Mesenchymal stem cell (in vitro differentiated cells and primary cell): ENCODE results near the gene CYP1A2.

Experiments used
- DNase-seq: peaks from one replicate; pipeline ENCODE4 v3.0.0-alpha.2; 2013
- H2AFZ ChIP-seq: one replicate; pipeline ENCODE4 v1.6.1; 2013; ENCODE audit warnings: low read depth, mild to moderate bottlenecking, control low read depth, inconsistent platforms, low read length, moderate library complexity
- H2AK5ac ChIP-seq: 2 replicates; pipeline ENCODE4 v1.6.1; 2013; ENCODE audit warnings: low read length, moderate library complexity, mild to moderate bottlenecking, inconsistent platforms; ENCODE audit not compliant: severe bottlenecking
- H2BK120ac ChIP-seq: one replicate; pipeline ENCODE4 v1.6.1; 2013; ENCODE audit warnings: low read depth, mild to moderate bottlenecking, inconsistent platforms, low read length, moderate library complexity
- H2BK12ac ChIP-seq, 2 experiments: one replicate each; pipeline ENCODE4 v1.6.1; 2013; ENCODE audit warnings: inconsistent platforms in 2 of 2, low read length in 2 of 2, mild to moderate bottlenecking in 2 of 2, moderate library complexity in 2 of 2, control low read depth in 1 of 2
- H2BK15ac ChIP-seq: one replicate; pipeline ENCODE4 v1.6.1; 2013; ENCODE audit warnings: mild to moderate bottlenecking, low read depth, inconsistent platforms; ENCODE audit not compliant: poor library complexity, severe bottlenecking
- H2BK5ac ChIP-seq: 2 replicates; pipeline ENCODE4 v1.6.1; 2013; ENCODE audit warnings: low read depth, mild to moderate bottlenecking, low read length, control low read depth, inconsistent platforms; ENCODE audit not compliant: poor library complexity, severe bottlenecking
- H3K14ac ChIP-seq, 2 experiments: one replicate each; pipeline ENCODE4 v1.6.1; 2013; ENCODE audit warnings: inconsistent platforms in 2 of 2, low read length in 2 of 2, control low read depth in 1 of 2, mild to moderate bottlenecking in 1 of 2, moderate library complexity in 1 of 2
- H3K18ac ChIP-seq, 2 experiments: one replicate each; pipeline ENCODE4 v1.6.1; 2013; ENCODE audit warnings: inconsistent platforms in 2 of 2, low read length in 2 of 2, control low read depth in 1 of 2, low read depth in 1 of 2, mild to moderate bottlenecking in 1 of 2
- H3K23ac ChIP-seq, 2 experiments: one replicate each; pipeline ENCODE4 v1.6.1; 2013; ENCODE audit warnings: inconsistent platforms in 2 of 2, low read length in 2 of 2, mild to moderate bottlenecking in 2 of 2, moderate library complexity in 2 of 2, control low read depth in 1 of 2
- H3K27ac ChIP-seq: 2 replicates; pipeline ENCODE4 v1.5.1; 2013; ENCODE audit warnings: mild to moderate bottlenecking, moderate library complexity, low read length, control low read depth, inconsistent platforms; ENCODE audit not compliant: poor library complexity, severe bottlenecking
- H3K27me3 ChIP-seq, 2 experiments: 2 replicates each; pipeline versions ENCODE4 v1.6.1 to v1.7.0; 2013; ENCODE audit warnings: low read length in 2 of 2, mild to moderate bottlenecking in 2 of 2, moderate library complexity in 2 of 2, control low read depth in 1 of 2, inconsistent platforms in 1 of 2; ENCODE audit not compliant: control insufficient read depth in 1 of 2, insufficient read depth in 1 of 2
- H3K36me3 ChIP-seq, 2 experiments: 2 replicates each; pipeline versions ENCODE4 v1.6.1 to v1.7.0; 2013; ENCODE audit warnings: low read length in 2 of 2, control low read depth in 1 of 2, inconsistent platforms in 1 of 2, low read depth in 1 of 2, mild to moderate bottlenecking in 1 of 2; ENCODE audit not compliant: insufficient read depth in 2 of 2, control insufficient read depth in 1 of 2
- H3K4ac ChIP-seq, 2 experiments: one replicate each; pipeline ENCODE4 v1.6.1; 2013; ENCODE audit warnings: inconsistent platforms in 2 of 2, low read length in 2 of 2, mild to moderate bottlenecking in 2 of 2, moderate library complexity in 2 of 2, control low read depth in 1 of 2, low read depth in 1 of 2
- H3K4me1 ChIP-seq: 2 replicates; pipeline ENCODE4 v1.6.1; 2013; ENCODE audit warnings: low read depth, low read length, control low read depth; ENCODE audit not compliant: control insufficient read depth, insufficient read depth
- H3K4me2 ChIP-seq: 2 replicates; pipeline ENCODE4 v1.6.1; 2013; ENCODE audit warnings: low read length, mild to moderate bottlenecking, inconsistent platforms; ENCODE audit not compliant: poor library complexity, severe bottlenecking
- H3K4me3 ChIP-seq, 2 experiments: 2 replicates each; pipeline versions ENCODE4 v1.5.1 to v1.7.0; 2013; ENCODE audit warnings: low read length in 2 of 2, mild to moderate bottlenecking in 2 of 2, control low read depth in 1 of 2, low read depth in 1 of 2; ENCODE audit not compliant: insufficient read depth in 1 of 2
- H3K79me1 ChIP-seq: replicated peaks from 2 replicates; pipeline ENCODE4 v1.6.1; 2013; ENCODE audit warnings: mild to moderate bottlenecking, control low read depth, low read length, inconsistent platforms; ENCODE audit not compliant: poor library complexity, severe bottlenecking
- H3K9ac ChIP-seq: 2 replicates; pipeline ENCODE4 v1.7.0; 2013; ENCODE audit warnings: mild to moderate bottlenecking, low read length, moderate library complexity
- H3K9me3 ChIP-seq: 2 replicates; pipeline ENCODE4 v1.7.0; 2013; ENCODE audit warnings: mild to moderate bottlenecking, low read length; ENCODE audit not compliant: control insufficient read depth
- H4K8ac ChIP-seq: one replicate; pipeline ENCODE4 v1.6.1; 2013; ENCODE audit warnings: inconsistent platforms, mild to moderate bottlenecking, low read length, moderate library complexity
- H4K91ac ChIP-seq: one replicate; pipeline ENCODE4 v1.6.1; 2013; ENCODE audit warnings: mild to moderate bottlenecking, low read length, inconsistent platforms
- WGBS: methylation state at CpG from one replicate; pipeline ENCODE4 v1.1.7; 2013; ENCODE audit warnings: mixed read lengths; 5-methylcytosine and 5-hydroxymethylcytosine counted together

CYP1A2 gene

GRCh38 chr15:74789741-74790079, 41.1 kb downstream of the CYP1A2 start:
- no peaks in the 10 kb centered on the region for H3K27me3 ChIP-seq
- H4K91ac ChIP-seq: no peak overlapping the region
- H2BK12ac ChIP-seq: peak overlapping the region in 1 of 2 experiments; percentile 66
- H3K4ac ChIP-seq: peak overlapping the region in 1 of 2 experiments; percentile 86
- peak overlapping the region; percentile 78 for H3K9ac ChIP-seq
- no peak for DNase-seq
- H2AK5ac ChIP-seq: peak overlapping the region; percentile 65
- no peak overlapping the region for H3K4me2 ChIP-seq
- H3K9me3 ChIP-seq: no peaks in the 10 kb centered on the region
- peaks cover 0 to 15% of the 10 kb centered on the region in 2 experiments for H3K36me3 ChIP-seq
- H2BK15ac ChIP-seq: no peak overlapping the region
- 89% methylated on average over 3 of the region's 3 CpGs for WGBS
- peaks cover 80% of the 10 kb centered on the region for H3K4me1 ChIP-seq
- H2BK5ac ChIP-seq: peak overlapping the region; percentile 33
- peak overlapping the region; percentile 81 for H3K27ac ChIP-seq
- H2AFZ ChIP-seq: no peak overlapping the region
- H3K4me3 ChIP-seq: no peak overlapping the region
- H4K8ac ChIP-seq: no peak overlapping the region
- H2BK120ac ChIP-seq: no peak overlapping the region
- peak overlapping the region in 1 of 2 experiments; percentile 57 for H3K23ac ChIP-seq
- peak overlapping the region in 1 of 2 experiments; percentile 16 for H3K18ac ChIP-seq
- H3K79me1 ChIP-seq: peaks cover 24% of the 10 kb centered on the region
- H3K14ac ChIP-seq: no peak overlapping the region

DNA sequence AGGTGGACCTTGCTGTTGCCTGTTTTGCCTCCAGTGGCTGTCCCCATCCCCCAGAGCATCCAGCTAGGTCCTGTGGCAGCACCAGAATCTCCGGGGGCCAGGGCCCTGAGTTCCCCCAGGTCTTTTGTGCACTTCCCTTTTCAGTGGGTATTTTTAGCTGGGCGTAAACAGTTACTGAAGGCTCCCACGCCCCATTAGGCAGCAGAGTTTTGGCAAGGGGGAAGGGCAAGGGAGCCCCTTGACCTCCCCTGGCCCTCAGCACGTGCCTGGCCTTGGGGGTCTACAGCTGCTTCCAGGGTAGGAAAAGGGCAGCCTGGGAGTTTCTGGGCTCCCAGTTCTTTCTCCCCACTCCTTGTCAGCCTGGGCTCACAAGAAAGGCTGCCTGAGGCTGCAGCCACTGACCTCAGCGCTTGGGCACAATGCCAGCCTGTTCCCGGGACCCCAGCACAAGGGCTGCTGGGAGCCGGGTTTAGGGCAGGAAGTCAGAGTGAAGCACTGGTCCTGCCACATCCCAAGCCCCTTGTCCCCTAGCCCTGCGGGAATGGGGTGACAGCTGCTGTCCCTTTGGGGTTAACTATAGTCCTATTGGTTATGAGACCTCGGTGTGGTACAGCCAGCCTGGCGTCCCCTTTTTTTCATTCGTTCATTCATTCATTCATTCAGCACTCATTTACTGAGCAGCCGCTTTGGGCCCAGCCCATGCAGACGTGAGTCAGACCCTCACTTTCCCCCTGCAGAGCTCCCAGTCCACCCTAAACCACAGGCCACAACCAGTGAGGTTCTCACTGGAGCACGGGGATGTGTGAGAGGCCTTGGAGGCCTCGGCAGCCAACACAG, 41.7 kb downstream of the CYP1A2 start:
- H3K18ac ChIP-seq: peak overlapping the region; percentile 16 to 30
- H2BK120ac ChIP-seq: no peak overlapping the region
- peak; percentile 88 for DNase-seq
- H3K27ac ChIP-seq: peak overlapping the region; percentile 81
- peak overlapping the region in 1 of 2 experiments; percentile 86 for H3K4ac ChIP-seq
- H2BK5ac ChIP-seq: peak overlapping the region; percentile 39
- H3K27me3 ChIP-seq: no peaks in the 10 kb centered on the region
- H3K9ac ChIP-seq: peak overlapping the region; percentile 78
- peaks cover 81% of the 10 kb centered on the region for H3K4me1 ChIP-seq
- peak overlapping the region; percentile 3 for H4K91ac ChIP-seq
- H3K14ac ChIP-seq: peak overlapping the region in 1 of 2 experiments; percentile 68
- H3K79me1 ChIP-seq: peaks cover 21% of the 10 kb centered on the region
- no peak overlapping the region for H2BK15ac ChIP-seq
- peak overlapping the region; percentile 60 for H3K4me2 ChIP-seq
- H4K8ac ChIP-seq: no peak overlapping the region
- H3K9me3 ChIP-seq: no peaks in the 10 kb centered on the region
- peaks cover 0 to 16% of the 10 kb centered on the region in 2 experiments for H3K36me3 ChIP-seq
- H2AFZ ChIP-seq: no peak overlapping the region
- no peak overlapping the region for H3K23ac ChIP-seq
- peak overlapping the region in 1 of 2 experiments; percentile 66 for H2BK12ac ChIP-seq
- 61% methylated on average over 14 of the region's 15 CpGs for WGBS
- H3K4me3 ChIP-seq: peak overlapping the region in 1 of 2 experiments; percentile 38
- H2AK5ac ChIP-seq: peak overlapping the region; percentile 65

GRCh38 chr15:74791007-74791406, 42.4 kb downstream of the CYP1A2 start:
- no peak overlapping the region for H2BK5ac ChIP-seq
- no CpG with 5 or more reads among the region's 1 CpG for WGBS

DNA sequence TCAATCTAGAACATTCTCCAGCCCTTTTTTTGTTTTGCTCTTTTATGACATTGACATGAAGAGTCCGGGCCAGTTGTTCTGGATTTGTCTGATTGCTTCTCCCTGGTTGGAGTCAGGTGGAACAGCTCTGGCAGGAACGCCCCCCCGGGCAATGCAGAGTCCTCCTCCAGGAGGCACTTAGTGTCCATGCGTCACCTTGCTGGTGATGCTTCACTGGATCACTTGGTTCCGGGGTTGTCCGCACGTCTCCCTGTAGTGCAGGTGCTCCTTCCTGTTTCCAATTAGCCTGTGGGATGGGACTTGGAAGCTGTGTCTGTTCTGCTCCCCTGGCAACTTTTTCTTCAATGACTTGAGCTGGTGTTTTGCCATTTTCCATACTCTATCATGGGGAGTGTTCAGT, 43.0 kb downstream of the CYP1A2 start:
- Histone ChIP-seq H2BK5ac (no peak overlapping the region), H3K79me1 (peaks cover 24% of the 10 kb centered on the region), H4K8ac (no peak overlapping the region), H2AK5ac (peak overlapping the region; percentile 71), H3K14ac (no peak overlapping the region), H3K4me2 (no peak overlapping the region), H3K4me3 (no peak overlapping the region), H2AFZ (no peak overlapping the region), H3K9ac (peak overlapping the region; percentile 78), H2BK12ac (no peak overlapping the region), H3K23ac (no peak overlapping the region), H3K18ac (no peak overlapping the region), H2BK120ac (no peak overlapping the region), H4K91ac (no peak overlapping the region), H3K27ac (no peak overlapping the region), H3K4me1 (peaks cover 71% of the 10 kb centered on the region), H3K9me3 (no peaks in the 10 kb centered on the region), H2BK15ac (no peak overlapping the region), H3K4ac (no peak overlapping the region), H3K36me3 (peaks cover 0 to 14% of the 10 kb centered on the region in 2 experiments), H3K27me3 (no peaks in the 10 kb centered on the region)
- DNase-seq: no peak
- WGBS: 96% methylated on average over 7 of the region's 7 CpGs

More at GRCh38 chr15:74791007-74791406, 42.4 kb downstream of the CYP1A2 start:
- Histone ChIP-seq H2BK15ac (no peak overlapping the region), H2AFZ (no peak overlapping the region), H3K9ac (peak overlapping the region; percentile 78), H4K8ac (no peak overlapping the region), H3K23ac (no peak overlapping the region), H3K27me3 (no peaks in the 10 kb centered on the region), H3K14ac (no peak overlapping the region), H3K4me3 (no peak overlapping the region), H3K27ac (peak overlapping the region; percentile 81), H4K91ac (no peak overlapping the region), H3K9me3 (no peaks in the 10 kb centered on the region), H3K4ac (no peak overlapping the region), H3K79me1 (peaks cover 20% of the 10 kb centered on the region), H3K18ac (no peak overlapping the region), H3K4me2 (no peak overlapping the region), H2BK120ac (no peak overlapping the region), H2AK5ac (no peak overlapping the region), H3K4me1 (peaks cover 76% of the 10 kb centered on the region), H3K36me3 (peaks cover 0 to 12% of the 10 kb centered on the region in 2 experiments), H2BK12ac (no peak overlapping the region)
- no peak for DNase-seq
